ENCODE results near the gene DNHD1.

Gene DNHD1

DNA sequence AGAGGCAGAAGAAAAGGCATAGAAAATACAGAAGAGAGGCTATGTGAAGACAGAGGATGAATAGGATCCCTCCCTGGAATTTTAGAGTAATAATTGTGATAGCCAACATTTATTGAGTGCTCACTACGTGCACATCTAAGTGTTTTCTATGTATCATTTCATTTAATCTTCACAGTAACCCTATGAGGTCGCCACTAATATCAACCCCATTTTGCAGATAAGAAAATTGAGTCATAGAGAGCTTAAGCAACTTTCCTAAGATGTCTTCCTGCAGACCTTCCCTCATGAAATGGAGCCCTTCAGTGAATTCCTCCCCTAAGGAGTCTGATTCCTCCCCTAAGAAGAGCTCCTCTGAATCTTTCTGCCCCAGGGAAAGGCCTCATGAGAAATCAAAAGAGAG is 68.2 kb downstream of the DNHD1 start:
- DNase-seq = no peak

DNA sequence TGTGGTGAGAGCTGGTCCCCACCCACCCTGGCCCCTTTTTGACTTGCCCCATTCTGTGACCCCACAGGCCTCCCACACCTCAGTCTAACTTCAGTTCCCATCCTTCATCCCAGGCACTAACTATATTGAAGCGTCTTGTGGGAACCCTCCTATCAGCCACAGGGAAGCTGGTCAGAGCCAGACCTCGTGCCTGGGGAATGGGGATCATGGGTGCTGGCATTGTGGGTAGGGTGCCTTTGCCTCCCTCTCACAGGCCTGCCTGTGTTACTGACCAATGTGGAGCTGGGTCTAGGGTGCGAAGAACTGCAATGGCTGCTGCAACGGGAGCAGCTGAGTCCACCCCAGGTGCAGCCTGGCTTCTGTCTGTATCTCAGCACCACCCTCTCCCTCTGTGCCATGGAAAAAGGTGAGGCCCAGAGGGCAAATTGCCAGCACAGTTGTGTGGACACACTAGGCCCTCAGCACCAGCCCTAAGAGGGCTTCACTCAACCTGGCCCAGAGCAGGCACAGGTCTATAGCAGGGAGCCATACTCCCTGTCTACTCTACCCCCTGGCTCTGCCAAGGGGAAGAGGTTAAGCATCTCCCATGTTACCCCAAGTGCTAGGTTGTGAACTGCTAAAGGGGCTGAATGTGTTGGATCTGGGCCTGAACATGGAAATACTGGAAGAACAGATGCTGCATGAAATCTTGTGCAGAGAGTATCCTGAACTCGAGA is 69.1 kb downstream of the DNHD1 start:
- no peak for DNase-seq

DNA sequence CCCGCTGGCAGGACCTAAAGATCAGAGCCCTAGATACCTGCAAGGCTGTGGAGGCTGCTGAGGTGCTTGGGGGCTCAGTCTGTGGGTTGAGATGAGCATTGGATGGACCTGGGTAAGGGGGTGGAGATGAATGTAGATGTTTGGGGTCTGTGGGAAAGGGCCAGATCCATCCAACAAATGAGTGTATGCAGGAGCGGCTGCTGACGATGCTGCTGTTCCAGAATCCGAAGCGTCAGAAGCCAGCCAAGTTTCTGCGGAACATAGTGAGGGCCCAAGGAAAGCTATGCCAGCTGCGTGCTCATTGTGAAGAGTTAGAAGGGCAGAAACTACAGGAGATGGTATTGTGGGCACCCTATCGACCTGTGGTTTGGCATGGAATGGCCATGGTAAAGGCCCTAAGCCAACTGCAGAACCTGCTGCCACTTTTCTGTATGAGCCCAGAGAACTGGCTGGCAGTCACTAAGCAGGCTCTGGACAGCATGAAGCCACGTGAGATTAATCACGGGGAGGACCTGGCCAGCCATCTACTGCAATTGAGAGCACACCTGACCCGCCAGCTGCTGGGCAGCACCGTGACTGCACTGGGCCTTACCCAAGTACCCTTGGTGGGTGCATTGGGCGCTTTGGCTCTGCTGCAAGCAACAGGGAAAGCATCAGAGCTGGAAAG is 69.8 kb downstream of the DNHD1 start:
- no peak for DNase-seq

DNA sequence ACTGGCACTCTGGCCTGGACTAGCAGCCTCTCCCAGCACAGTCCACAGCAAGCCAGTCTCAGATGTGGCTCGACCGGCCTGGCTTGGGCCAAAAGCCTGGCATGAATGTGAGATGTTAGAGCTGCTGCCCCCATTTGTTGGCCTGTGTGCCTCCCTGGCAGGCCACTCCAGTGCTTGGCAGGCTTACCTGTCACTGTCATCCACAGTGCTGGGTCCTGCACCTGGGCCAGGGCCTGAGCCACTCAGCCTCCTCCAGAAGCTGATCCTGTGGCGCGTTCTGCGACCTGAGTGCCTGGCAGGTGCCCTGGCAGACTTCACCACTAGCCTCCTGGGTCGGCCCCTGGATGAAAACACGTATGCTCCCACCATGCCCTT is 70.3 kb downstream of the DNHD1 start:
- DNase-seq = no peak

DNA sequence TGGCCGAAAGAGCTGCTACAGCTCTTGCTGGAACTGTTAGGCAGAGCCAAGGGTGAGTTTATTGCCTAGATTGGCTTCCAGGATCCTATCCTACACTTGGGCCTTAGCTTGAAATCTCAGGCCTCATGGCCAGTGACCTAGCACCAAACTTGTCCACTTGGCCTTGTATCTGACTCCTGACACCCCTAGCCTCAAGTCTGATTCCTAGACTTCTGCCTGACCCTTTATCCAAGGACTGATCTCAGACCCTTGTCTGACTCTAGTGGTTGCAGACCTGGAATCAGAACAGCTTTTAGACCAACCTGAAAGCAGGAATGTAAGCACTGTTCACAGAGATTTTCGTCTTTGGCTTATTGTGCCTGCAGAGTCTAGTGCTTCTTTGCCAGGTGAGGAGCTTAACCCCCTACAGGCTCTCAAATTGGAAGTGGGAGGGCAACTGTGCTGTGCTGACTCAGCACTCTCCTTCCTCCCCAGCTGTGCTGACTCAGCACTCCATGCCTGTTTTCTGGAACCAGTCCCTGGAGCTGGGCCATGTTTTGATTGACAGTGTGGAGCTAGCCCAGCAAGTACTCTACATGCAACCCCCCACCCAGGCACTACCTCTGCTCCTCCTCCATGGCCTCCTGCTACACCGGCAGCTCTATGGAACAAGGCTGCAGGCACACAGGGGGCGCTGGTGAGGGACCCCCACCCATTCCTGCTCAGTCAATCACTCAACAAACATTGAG is 71.3 kb downstream of the DNHD1 start:
- DNase-seq = no peak

DNA sequence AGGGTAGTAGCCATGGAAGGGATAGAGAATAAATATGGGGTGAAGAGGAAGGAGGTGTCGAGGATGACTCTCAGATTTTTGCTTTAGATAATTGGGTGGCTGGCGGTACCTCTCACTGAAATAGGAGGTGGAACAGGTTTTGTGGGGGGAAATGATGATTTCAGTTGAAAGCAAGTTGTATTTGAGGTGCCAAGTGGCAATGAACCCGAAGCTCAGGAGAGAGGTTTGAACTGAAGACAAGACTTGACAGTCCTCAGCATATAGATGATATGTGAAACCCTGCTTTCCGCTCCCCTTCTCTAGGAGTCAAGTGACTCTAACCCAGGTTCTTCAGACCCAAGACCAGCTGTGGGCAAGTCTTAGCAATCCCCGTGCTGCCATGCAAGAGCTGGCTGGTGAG is 72.6 kb downstream of the DNHD1 start:
- no peak for DNase-seq

DNA sequence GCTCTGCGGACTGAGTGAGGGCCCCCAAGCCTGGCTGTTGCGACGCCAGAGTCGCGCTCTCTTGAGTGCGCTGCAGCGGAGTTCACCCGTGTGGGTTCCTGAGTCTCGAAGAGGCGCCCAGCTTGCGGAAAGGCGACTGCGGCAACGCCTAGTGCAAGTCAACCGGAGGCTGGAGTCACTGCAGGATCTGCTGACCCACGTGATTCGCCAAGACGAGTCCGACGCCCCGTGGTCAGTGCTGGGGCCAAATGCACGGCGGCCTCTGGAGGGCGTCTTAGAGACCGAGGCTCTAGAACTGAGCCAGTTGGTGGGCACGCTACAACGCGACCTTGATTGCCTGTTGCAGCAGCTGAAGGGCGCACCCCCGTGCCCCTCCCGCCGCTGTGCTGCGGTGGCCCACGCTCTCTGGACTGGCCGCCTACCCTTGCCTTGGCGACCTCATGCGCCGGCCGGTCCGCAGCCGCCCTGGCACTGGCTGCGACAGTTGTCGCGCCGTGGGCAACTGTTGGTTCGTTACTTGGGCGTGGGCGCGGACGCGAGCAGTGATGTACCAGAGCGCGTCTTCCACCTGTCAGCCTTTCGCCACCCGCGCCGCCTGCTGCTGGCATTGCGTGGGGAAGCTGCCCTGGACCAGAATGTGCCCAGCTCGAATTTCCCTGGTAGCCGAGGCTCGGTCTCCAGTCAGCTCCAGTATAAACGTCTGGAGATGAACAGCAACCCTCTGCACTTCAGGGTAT is 73.8 kb downstream of the DNHD1 start:
- no peak for DNase-seq

DNA sequence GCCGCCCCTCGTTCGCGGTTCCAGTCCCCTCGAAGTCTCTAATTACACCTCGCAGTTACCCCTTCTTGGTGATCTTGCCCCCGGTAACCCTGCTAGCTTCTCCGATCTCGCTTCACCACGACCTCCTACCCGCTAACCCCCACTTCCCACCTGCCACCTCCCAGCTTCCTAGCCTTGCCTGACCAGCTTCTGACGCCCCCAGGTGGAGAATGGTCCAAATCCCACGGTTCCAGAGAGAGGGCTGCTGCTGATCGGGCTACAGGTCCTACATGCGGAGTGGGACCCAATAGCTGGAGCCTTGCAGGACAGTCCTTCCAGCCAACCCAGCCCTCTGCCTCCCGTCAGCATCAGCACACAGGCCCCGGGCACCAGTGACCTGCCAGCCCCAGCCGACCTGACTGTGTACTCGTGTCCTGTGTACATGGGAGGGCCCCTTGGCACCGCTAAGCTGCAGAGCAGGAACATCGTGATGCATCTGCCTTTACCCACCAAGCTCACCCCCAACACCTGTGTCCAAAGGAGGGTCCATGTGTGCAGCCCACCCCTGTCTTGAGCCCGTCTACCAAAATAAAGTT is 74.4 kb downstream of the DNHD1 start:
- no peak for DNase-seq

DNA sequence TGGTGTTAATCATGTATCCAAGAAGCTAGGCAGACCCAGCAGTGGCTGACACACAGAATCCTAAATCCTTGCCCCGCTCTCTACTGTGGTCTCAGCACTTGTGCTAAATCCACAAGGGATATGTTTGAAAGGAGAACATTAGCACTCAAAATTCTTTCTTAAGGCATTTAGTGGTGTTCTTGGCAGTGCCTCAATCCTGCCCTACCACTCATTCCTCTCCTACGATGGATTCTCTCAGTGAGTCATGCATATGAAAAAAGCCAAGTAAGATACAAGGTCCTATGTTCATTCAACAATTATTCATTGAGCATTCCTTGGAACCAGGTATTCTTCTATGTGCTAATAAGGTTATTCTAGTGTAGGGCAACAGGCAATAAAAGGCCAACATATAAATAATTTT is 75.1 kb downstream of the DNHD1 start:
- DNase-seq = no peak

DNA sequence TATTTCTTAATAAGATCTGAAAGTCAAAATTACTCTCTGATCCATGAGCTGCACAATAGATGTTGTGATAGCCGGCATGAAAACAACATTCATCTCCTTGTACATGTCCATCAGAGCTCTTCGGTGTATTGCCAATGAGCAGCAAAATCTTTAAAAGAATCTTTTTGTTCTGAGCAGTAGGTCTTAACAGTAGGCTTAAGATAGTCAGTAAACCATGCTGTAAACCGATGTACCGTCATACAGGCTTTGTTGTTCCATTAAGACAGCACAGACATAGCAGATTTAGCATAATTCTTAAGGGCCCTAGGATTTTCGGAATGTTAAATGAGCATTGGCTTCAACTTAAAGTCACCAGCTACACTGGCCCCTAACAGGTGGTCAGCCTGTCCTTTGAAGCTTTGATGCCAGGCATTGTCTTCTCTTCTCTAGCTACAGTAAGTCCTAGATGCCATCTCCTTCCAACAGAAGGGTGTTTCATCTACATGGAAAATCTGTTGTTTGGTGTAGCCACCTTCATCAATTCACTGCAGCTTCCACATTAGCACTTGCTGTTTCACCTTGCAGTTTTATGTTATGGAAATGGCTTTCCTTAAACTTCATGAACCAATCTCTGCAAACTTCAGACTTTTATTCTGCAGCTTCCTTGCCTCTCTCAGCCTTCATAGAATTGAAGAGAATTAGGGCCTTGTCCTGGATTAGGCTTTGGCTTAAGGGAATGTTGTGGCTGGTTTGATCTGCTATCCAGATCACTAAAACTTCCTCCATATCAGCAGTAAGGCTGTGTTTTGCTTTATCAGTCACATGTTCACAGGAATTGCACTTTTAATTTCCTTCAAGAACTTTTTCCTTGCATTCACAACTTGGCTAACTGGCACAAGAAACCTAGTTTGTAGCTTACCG is 78.0 kb downstream of the DNHD1 start:
- DNase-seq = no peak

DNA sequence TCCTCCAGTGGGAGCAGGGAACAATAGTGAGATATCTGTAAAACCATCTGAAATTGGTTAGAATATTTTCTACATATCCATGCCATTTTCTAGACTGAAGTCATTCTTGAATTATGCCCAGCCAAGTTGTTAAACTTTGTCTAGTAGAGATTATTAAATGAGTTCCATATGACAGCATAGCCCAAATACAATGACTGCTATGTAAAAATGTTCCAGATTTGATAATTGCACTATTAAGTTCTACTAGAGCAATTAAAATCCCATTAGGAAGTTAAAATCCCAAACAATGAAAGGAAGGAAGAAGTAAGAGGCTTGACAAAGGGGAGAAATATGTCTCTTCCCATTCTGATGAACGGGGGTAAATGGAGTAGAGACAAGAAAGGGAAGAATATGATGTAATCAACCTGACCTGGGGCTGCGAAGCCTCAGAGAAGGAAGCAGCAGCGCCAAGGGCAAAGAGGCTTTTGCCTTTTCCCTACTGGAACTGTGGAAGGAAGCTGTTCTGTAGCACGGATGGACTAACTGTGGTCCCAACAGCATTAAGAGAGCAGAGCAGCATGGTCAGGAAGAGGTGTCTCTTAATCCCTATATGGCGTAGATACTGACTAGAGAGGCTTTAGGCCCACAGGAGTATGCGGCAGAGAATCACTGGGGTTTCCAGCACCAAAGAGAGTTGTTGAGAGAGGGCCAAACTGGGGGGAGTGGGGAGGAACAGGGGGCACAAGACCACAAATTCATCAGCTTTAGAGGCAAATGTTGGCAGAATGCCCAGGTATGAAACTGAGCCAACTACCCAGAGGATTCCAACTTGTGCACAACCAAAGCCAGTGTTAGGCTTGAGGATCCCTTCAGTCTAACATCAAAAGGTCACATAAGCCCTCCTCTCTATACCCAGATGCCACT is 79.6 kb downstream of the DNHD1 start:
- no peak for DNase-seq

DNA sequence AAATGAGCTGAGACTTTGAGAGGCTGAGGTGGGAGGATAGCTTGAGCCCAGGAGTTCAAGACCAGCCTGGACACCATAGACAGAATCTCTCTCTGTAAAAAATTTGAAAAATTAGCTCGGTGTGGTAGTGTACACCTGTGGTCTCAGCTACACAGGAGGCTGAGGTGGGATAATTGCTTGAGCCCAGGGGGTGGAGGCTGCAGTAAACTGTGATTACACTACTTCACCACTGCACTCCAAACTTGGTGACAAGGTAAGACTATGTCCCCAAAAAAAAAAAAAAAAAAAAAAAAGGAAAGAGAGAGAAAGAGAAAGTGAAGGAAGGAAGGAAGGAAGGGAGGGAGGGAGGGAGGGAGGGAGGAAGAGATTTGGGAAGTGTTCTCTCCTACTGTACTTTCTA is 81.1 kb downstream of the DNHD1 start:
- no peak for DNase-seq

DNA sequence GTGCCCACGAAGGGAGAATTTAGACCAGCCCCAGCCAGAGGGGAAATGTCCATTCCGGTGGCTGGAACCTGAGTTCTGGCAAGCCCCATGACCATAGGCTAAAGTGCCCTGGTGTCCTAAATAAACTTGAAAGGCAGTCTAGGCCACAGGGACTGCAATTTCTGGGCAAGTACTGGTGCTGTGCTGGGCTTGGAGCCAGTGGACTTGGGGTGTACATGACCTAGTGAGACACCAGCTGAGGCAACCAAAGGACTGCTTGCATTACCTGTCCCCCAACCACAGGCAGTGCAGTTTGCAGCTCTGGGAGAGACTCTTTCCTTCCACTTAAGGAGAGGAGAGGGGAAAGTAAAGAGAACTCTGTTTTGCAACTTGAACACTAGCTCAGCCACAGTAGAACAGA is 82.6 kb downstream of the DNHD1 start:
- DNase-seq = no peak

DNA sequence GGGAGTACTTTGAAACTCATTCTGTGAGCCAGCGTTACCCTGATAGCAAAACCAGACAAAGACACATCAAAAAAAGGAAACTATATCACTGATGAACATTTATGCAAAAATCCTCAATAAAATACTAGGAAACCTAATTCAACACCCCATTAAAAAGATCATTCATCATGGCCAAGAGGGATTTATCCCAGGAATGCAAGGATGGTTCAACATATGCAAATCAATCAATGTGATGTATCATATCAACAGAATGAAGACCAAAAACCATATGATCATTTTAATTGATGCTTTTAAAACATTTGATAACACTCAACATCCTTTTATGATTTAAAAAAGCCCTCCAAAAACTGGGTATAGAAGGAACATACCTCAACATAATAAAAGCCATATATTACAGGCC is 86.5 kb downstream of the DNHD1 start:
- DNase-seq = no peak

DNA sequence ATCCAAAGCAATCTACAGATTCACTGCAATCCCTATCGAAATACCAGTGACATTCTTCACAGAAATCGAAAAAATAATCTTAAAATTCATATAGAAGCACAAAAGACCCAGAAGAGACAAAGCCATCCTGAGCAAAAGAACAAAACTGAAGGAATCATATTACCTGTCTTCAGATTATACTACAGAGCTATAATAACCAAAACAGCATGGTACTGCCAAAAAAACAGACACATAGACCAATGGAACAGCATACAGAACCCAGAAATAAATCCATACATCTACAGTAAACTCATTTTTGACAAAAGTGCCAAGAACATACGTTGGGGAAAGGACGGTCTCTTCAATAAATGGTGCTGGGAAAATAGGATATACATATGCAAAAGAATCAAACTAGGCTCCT is 87.4 kb downstream of the DNHD1 start:
- DNase-seq = no peak

DNA sequence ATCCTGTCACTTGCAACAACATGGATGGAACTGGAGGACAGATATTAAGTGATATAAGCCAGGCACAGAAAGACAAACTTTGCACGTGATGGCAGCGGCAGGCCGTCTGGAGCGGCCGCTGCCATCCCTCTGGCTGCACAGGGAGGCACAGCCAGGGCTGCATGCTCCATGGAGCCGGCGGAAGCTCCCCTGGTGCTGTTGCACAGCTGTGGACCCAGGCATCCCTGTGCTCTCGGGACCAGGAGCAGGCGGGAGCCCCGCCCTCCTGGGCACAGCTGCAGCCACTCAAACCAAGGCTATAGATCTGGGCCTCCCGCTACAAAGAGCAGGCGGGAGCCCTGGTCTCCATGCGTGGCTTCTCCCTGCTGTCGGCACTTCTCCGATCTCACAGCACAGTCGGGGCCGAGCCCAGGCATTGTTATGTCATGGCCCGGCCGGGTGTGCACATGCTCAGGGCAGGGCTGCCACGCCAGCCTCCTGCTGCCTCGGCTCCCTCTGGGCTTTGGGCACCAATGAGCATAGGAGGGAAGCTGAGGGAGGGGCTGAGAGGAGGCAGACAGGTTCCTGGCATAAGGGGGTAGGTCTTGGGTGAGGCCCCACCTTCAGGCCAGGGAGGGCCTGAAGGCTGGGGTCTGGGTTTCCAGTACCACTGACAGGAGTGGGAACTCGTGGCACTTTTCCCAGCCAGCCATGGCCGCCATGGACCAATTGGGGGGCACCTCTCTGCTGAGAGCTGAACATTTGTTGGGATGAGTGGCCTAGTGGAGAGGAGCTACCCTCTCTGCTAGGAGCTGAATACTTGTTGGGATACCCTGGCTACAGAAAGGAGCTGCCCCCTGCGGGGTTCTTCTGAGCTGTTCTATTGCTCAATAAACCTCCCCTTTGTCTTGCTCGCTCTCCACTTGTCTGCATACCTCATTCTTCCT is 89.6 kb downstream of the DNHD1 start:
- no peak for DNase-seq

DNA sequence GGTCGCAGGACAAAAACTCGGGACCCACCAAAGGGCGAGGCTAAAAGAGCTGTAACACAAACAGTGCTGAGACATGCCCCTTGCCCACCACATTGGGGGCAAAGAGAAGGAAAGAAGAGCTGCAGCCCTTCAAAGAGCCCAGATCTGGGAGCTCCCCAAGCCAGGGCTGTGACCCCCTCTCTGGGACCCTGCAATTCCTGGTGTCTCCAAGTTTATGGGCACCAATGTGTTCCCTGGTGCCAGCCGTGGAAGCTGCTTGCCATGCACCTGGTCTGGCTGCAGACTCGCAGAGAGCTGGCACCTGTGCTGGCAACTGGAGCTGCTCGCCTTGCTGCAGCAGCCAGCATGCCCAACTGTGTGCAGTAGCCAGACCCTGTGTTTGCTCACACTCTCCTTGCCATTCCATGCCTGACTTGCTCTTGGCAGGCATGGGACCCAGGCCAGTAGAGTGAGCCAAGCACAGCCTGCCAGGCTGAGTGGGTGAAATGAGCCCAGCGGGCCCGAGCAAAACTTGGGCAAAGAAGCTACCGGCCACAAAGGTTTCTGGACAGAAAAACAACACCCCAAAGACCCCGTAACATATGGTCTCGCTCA is 90.4 kb downstream of the DNHD1 start:
- DNase-seq = no peak

DNA sequence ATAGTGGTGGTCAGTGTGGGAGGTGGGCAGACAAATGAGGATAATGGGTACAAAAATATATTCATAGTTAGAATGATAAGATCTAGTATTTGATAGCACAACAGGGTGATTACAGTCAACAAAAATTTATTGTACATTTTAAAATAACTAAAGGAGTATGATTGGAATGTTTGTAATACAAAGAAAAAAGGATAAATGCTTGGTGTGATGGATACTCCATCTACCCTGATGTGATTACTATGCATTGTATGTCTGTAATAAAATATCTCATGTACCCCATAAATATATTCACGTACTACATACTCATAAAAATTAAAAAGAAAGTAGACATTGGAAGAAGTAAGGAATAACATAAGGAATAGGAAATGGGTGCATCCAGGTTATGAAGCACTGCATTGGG is 90.9 kb downstream of the DNHD1 start:
- DNase-seq = no peak

DNA sequence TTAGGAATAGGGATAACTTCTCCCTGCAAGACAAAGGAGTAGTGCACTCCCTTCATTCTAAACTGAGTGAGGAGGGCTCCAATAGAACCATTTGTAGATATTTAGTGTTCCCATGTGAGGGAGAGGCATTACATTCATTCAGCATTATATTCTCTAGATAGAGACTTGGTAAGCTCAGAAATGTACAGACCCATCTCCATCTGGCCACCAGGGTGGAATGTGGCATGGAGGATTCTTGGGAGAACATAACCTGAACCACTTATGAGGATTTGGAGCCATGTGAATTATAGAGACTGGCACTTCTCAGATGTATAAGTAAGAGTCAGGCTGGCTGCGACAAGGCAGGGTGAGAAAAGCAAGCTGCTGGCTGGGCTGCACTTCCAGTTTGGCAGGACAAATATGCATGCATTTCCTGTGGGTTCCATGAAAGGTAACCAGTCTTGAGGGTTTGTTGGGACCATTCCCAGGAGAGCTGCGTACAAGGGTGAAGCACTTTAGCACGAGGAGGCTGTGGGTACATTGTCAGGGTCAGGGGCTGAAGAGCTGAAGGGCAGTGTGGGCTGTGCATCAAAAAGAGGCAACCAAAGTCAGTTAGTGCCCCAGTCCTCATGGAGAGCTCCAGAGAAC is 97.2 kb downstream of the DNHD1 start:
- no peak for DNase-seq

Measured in AML-193 (cell line).